GM19238 (cell line): ENCODE results near the gene MAP3K6.

Experiments
- DNase-seq: peaks from one replicate; pipeline ENCODE4 v3.0.0; 2011; ENCODE audit warnings: low spot score; ENCODE audit not compliant: insufficient read length

Gene MAP3K6

DNA sequence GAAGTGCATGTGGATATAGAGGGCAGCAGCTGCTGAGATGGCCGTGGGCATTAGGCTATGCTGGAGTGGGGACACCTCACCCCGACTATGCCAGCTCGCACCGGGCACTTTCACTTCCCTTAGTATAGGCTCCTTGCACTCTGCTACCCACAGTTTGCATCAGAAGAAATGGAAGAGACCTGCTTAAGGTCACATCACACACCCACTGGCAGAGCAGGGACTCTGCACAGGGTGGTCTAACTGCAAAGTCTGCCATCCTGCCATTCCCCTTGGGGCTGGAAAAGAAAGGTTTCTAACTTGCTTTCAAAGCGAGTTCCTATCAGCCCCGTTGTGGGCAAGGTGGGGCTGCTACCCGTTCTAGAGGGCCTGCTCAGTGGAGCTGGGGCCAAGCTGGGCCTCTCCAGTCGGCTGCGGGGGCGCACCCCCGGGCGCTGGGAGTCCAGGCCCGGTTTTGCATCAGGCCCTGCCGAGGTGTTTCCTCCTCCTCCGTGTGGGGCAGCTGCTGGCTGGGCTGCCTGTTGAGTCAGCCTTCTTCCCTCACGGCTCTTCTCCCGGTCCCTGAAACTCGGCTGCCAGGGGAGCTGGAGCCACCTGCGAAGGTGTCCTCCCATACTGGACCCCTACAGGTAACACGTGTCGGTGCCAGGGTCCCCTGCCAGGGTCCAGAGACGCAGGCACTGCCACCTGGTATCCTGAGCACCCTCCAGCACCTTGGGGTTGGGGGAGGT, 25.1 kb downstream of the MAP3K6 start, which contains the start of gene SYTL1:
Gene SYTL1 (plus strand): TSS at position 498 of the 728 bp plus-strand sequence. CDS start 3,313 bp downstream, outside the sequence.
- DNase-seq, result peak; percentile 90

DNA sequence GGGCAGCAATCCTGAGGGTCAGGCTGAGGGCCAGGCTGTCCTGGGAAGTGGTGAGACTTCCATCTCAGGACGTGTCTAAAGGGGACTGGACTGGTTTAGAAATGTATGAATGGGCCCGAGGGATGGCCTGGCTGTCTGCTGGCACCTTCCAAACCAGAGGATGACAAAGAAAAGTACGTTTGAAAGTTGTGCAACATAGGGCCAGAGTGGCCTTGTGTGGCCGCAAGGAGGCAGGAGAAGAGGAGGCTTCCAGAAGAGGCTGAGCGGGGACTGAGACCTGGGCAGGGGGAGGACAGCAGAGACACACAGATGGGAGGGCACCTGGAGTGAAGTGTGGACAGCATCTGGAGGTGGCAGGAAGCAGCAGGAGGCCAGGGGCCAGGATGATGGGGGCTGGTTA, 27.5 kb downstream of the MAP3K6 start:
- DNase-seq, result no peak

DNA sequence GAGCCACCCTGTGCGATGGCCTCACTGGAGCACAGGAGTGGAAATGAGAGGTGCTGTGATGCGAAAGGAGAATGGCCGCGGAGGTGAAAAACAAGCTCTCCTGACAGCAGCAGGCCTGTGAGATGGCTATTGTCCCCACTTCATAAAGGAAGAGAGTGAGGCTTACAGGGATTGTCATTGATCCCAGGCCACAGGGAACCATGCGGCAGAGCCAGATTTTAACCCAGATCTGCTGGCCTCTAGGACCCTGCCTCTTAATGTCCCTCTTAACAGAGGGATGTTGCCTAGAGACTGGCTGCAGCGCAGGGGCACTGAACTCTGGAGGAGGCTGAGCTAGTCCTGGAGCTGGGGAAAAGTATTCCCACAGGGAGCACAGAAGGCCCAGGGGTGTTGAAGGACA, 28.0 kb downstream of the MAP3K6 start:
- no peak for DNase-seq

DNA sequence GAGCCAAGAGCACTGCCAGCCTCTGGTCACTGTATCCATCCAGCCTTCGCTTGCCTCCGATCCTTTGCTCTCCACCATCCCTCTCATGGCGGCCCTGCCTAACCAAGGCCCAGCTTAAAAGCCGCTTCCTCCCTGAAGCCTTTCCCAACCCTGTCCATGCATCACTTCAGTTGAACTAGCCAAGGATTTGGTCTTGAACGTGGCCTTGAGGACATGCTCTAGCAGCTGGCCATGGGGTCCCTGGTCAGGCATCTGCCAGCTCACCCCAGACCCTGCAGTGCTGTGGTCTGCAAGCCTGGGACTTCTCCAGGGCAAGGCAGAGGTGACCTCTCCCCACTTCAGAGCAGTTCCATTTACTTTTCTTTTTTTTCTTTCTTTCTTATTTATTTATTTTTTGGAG, 30.0 kb downstream of the MAP3K6 start:
- no peak for DNase-seq

DNA sequence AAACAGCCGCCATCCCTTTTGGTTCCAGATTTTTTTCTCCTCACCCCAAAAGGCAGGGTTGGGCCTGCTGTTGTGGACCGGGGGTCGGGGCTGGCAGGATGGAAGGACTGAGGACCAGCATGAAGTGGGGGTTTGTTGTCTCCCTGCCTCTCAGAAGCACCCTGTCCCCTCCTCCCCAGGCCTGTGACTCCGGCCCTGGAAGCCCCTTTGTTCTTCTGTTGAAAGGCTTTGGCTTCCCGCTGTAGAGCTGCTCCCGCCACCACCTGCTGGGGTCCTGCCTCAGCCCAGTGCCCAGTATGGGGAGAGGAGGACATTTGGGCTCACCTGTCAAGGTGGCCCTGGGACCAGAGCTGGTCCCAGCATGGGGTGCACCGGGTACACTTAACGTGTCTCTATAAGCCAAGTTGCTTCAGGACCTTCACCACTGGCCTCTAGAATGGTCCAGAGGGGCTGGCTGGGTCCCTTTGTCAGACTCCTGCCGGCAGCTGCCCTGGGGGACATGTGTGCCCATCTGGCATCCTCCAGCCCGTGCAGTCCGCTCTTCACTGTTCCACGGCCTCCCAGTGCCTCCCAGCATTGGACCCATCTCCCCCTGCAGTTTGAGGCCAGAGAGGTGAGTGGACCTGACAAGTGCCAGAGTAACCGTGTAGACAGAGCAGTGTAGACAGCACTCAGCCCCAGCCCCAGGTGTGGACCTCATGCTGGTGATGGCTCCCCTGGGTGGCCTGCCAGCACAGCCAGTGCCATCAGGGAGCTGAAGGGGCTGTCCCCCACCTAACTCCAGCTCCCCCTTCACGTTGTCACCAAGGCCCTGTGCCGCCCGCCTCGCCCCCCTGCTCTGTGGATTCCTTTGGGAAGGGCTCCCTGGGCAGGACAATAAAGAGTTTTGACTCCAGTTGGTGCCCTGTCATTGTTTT, 31.0 kb downstream of the MAP3K6 start:
- DNase-seq, result no peak

DNA sequence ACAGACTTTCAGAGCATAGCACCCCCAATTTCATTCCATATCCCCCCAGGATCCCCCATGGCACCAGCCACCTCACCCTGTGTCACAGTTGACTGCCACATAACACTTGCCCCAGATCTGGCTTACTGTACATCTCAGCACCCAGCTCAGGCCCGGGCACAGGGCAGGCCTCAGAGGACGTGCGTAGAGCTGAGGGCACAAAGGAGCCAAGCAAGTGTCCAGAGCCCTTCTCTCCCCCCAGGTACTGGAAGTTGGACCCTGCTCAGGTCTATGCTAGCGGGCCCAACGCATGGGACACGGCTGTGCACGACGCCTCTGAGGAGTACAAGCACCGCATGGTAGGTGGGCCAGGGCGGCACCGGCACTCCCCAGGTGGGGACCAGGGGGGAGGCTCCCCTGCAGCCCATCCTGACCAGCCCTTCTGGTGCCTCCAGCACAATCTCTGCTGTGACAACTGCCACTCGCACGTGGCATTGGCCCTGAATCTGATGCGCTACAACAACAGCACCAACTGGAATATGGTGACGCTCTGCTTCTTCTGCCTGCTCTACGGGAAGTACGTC, 33.0 kb downstream of the MAP3K6 start:
- DNase-seq, result no peak

DNA sequence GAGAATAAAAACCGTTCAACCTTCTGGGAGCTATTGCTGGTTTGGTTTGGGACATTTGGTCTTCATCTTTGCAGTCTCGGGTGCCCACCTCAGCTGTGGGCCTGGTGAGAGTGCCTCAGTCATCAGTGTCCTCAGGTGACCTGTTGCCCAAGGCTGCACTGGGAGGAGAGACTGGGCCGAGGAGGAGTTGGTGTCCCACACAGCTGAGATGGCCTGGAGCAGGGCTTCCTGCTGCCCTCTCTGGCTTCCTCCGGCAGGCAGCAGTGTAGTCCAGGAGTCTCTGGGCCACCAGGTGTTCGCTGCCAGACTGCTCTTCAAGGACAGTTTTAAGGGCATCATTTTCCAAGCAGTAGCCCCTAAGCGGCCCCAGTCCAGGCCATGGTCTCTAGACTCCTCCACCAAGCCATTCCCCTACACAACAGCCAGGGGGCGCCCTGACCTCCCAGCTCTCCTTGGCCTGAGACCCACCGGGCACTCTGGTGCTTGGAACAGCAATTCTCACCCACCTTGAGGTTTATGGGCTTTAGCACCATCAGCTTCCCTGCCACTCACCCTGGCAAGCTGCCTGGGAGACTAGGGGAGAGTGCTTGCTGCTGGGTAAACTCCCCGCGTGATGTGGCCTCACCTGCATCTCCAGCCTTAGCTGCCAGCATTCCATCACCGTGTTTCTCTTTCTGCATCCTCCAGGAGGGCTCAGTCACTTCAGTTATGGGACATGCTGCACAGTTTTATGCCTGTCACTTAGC, 34.1 kb downstream of the MAP3K6 start:
- DNase-seq, result peak; percentile 61

DNA sequence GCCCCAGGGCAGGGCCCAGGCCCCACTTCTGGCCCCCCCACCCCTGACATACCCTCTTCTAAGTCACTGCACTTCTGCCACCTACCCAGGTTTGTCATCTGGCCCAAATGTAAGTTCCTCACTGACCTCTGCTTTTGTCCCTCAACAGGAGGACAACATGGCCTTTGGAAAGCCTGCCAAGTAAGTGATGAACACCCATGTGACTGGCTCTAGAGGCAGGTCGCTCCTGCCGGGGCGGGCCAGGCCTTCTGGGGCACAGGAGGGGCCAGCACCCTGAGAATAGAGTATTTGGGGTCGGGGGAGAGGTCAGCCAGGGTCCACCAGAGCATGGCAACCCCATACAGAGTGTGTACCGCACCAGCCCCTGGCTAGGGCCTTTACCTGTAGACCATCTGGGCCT, 34.8 kb downstream of the MAP3K6 start:
- no peak for DNase-seq

DNA sequence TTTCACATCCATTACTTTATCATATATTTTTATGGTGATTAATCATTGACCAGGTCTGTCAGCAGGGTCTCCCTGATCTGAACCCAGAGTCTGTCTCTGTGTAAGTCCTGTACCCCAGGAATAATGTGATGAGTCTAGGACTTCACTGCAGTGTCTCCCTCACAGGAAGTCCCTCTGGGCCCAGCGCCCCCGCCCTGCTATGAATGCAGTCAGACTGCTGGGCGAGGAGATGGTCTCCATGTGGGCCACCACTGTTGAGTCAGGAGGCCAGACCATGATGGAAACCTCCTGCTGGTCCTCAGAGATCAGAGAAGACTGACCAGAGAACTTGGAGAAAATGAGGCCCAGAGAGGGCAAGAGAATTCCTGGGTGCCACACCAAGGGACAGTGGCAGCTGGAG, 35.3 kb downstream of the MAP3K6 start:
- DNase-seq, result no peak

DNA sequence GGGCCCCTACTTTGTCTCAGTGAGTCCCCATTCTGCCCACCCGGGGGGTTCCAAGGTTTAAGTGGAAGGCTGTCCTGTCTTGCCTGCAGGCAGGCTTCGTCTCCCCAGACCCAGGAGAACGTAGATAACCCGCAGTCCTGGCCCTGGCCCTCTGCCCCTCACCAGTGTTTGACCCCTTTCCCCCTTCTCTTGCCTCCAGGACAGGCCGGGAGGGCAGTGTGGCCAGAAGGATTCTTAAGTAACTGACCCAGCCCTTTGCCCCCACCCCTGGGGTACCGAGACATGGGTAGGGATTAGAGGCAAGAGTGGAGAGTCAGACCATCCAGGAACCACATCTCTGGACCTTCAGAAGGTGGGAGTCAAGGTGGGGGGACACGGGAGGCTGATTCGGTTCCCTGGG, 36.0 kb downstream of the MAP3K6 start:
- no peak for DNase-seq

DNA sequence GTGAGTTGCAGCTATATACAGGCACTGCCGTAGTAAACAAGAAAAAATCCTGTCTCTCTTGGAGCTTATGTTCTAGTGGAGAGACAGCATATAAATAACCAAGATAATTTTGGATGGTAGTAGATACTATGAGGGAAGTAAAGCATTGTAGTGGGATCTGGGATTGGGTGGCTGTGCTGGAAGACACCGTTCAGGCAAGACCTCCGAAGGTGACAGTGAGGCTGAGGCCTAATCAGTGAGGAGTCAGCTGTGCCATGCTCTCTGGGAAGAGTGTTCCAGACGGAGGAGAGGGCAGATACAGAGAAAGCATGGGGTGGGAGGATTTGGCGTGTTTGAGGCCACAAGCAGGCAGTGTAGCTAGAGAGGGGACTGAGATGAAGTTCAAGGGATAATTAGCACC, 38.8 kb downstream of the MAP3K6 start:
- DNase-seq, result no peak

DNA sequence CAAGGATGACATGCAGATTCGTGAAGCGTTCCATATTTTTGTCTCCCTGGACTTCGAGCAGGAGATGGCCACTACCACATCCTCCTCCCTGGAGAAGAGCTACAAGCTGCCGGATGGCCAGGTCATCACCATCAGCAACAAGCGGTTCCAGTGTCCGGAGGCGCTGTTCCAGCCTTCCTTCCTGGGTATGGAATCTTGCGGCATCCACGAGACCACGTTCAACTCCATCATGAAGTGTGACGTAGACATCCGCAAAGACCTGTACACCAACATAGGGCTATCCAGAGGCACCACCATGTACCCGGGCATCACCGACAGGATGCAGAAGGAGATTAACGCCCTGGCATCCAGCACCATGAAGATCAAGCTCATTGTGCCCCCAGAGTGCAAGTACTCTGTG, 41.5 kb downstream of the MAP3K6 start:
- DNase-seq, result no peak

DNA sequence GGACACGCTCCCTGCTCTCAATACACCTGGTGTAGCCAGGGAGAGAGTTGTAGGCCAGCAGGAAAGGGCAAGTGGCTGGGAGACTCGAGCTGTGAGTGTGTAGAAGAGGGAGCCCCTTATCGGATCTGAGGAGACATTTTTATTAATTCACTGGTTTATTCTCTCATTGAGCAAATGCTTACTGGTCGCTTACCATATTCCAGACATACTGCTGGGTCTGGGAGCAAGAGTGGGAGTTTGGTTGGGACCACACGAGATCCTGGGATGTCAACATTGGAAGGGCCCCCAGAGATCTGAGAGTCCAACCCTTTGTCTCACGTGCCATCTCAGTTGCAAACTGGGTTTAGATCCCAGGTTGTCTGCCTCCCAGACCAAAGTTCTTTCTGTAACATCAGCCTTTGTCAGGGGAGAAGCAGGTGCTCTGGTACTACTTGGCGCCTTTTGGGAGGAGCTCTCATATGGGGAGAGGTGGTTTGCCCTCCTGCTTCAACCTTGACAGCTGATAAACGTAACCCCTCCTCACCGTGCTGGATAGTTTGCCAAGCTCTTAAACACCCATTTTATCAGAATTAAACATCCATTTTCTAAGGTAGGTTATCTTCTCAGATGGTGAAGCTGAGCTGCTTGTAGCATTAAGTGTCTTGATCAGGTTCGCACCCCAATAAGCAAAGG, 44.1 kb downstream of the MAP3K6 start:
- DNase-seq, result no peak

DNA sequence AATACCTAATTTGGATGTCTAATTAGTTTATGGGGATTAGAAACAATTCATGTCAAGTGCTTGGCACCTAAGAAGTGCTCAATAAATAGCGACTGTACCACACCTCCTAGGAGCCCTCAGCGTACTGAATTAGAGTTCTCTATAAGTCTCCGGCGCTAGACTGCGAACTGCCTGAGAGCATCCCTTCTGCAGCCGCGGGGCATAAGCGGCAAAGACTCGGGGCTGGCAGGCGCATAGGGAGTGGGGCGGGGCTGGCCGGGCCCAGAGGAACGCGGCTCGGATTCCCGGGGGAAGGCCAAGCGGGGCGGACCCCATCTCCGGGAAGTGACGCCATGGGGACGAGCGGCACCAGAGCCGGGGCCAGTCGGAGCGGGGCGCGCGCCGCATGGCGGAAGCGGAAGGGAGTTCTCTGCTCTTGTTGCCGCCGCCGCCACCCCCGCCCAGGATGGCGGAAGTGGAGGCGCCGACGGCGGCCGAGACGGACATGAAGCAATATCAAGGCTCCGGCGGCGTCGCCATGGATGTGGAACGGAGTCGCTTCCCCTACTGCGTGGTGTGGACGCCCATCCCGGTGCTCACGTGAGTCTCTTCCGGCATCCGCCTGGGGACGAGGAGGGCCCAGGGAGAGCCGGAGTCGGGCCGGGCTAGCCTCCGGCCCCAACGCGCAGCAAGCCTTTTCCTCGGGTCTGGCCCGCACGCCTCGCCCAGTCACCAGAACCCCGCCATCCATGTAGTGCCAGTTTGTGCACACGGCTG, 44.8 kb downstream of the MAP3K6 start, which contains the start of gene TMEM222:
Gene TMEM222 (plus strand): TSS at position 351 of the 756 bp plus-strand sequence. CDS start 35 bp downstream, at position 386.
- DNase-seq, result peak; percentile 98

DNA sequence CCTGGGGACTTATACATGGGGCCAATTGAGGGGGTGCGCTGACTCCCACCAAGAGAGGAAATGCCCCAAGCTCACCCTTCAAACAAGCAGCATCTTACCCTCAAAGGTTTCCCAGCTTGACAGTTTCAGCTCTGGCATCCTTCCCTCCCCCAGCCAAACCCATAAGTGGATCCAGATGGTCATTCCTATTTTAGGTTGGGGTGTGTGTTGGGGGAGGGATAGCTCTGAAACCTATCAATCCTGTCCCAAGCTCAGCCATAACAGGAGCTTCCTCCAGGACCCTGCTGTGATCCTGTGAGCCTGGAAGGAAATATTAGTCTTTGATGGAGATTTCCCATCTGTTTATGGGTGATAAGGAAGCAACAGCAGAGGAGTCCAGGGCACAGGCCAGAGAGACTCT, 48.2 kb downstream of the MAP3K6 start:
- no peak for DNase-seq

DNA sequence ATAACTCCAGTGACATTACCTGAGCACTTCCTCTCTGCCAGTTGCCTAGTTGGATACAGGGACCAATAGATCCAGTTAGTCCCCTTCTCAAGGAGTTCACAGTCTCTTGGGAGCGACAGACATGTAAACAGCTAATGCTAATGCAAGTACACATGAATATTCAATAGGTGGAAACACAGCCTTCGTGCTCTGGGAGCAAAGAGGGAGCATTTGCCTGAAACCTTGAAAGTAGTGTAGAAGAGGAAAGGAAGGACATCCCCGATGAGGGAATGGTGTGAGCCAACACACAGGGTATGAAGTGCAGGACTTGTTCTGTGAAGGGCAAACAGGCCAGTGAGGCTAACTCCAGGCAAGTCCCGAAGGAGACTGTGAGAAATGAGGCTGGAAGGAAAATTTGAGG, 48.6 kb downstream of the MAP3K6 start:
- no peak for DNase-seq

DNA sequence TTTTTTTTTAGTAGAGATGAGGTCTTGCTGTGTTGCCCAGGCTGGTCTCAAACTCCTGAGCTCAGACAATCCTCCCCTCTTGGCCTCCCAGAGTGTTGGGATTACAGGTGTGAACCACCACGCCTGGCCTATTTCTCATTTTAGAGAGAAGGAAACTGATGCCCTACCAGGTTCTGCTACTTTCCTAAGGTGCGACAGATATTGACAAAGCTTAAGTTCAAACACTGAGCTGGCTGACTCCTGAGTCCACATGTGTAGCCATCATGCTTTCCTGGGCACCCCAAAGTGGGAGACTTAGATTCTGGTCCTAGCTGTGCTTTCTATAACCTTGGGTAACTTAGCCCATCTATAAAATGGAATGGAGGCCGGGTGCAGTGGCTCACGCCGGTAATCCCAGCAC, 49.9 kb downstream of the MAP3K6 start:
- DNase-seq, result no peak

DNA sequence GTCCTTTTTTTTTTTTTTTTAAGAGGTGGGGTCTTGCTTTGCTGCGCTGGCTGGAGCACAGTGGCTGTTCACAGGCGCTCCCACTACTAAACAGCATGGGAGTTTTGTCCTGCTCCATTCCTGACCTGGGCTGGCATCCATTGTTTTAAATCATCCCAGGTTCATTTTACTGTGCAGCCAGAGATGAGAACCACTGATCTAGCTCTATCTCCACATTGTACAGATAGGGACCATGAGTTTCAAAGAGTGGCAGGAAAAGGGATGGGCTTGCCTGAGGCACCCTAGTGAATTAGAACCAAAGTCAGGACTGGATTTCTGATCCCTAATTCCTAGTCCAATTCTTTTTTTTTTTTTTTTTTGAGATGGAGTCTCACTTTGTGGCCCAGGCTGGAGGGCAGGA, 52.0 kb downstream of the MAP3K6 start:
- DNase-seq, result no peak

DNA sequence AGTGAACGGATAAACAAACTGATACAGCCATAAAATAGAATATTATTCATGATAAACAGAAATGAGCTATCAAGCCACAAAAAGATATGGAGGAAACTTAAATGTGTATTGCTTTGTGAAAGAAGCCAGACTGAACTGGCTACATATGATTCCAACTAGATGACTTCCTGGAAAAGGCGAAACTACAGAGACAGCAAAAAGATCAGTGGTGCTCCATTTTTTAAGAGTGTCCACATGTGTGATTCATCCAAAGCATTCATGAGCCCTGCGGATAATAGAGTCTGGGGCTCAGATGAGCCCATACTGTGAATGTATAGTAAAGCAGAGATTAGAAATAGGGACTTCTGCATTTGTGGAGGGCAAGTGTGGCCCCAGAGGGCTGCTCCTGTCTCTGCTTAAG, 52.6 kb downstream of the MAP3K6 start:
- no peak for DNase-seq
